ENCODE results near the gene CAPN8. TPM values are rescaled to one million over a fixed set of nuclear protein-coding genes. Genes with fewer than 3 reads are reported as not detected.

CAPN8 gene
- total RNA-seq, 1 donor from 2014 or later: 0.63 TPM

DNA sequence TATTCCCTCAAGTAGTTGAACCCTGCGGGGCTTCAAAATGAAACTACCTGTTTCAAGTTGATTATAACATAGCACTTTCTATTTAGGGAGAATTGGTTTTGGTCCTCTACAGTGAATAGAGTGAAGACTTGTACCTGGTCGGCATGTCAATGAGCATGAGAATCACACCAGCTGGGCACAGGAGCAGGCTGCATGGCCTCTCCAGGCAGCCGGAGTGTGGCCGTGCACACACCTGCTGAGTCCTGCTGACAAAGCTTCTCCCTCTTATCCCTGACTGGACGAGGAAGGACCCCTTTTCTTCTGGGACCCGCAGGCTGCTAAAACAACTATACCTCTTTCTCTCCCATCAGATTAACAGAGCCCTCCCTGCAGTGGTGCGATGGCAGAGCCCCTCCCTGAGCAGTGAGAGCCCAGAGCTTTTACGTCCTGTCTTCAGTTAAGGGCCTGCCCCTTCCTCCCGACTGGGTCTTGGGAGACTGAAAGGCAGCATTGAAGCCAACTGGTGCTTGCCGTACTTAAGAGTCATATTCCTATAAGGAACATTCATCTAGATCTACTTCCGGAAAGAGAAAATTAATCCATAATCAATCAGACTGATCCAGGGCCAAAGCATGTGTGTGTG is 124.9 kb downstream of the CAPN8 start:
- H3K4me1 Mint-ChIP-seq: no peaks in the 10 kb centered on the region

GRCh38 chr1:223539750-223540149 is 125.8 kb downstream of the CAPN8 start:
- TF ChIP-seq, protein P1, sequence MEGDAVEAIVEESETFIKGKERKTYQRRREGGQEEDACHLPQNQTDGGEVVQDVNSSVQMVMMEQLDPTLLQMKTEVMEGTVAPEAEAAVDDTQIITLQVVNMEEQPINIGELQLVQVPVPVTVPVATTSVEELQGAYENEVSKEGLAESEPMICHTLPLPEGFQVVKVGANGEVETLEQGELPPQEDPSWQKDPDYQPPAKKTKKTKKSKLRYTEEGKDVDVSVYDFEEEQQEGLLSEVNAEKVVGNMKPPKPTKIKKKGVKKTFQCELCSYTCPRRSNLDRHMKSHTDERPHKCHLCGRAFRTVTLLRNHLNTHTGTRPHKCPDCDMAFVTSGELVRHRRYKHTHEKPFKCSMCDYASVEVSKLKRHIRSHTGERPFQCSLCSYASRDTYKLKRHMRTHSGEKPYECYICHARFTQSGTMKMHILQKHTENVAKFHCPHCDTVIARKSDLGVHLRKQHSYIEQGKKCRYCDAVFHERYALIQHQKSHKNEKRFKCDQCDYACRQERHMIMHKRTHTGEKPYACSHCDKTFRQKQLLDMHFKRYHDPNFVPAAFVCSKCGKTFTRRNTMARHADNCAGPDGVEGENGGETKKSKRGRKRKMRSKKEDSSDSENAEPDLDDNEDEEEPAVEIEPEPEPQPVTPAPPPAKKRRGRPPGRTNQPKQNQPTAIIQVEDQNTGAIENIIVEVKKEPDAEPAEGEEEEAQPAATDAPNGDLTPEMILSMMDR (IDR thresholded peaks at IDR 0.05; ENCODE audit: unreplicated experiment): no peak
- Mint-ChIP-seq H3K27ac (no peak overlapping the region), H3K9me3 (no peaks in the 10 kb centered on the region), H3K4me3 (no peak overlapping the region), H3K36me3 (no peaks in the 10 kb centered on the region), H3K4me1 (no peaks in the 10 kb centered on the region), H3K27me3 (ENCODE audit: low read depth) (peaks cover 63% of the 10 kb centered on the region)
- no peak for DNase-seq (ENCODE audit: low spot score in 2 of 2, unreplicated experiment in 2 of 2)

More for the DNA sequence above, 124.9 kb downstream of the CAPN8 start:
- Mint-ChIP-seq H3K36me3 (no peaks in the 10 kb centered on the region), H3K4me3 (no peak overlapping the region), H3K27ac (no peak overlapping the region), H3K27me3 (ENCODE audit: low read depth) (peaks cover 59% of the 10 kb centered on the region), H3K9me3 (no peaks in the 10 kb centered on the region)
- TF ChIP-seq, protein P1 (IDR thresholded peaks at IDR 0.05; ENCODE audit: unreplicated experiment): no peak
- DNase-seq (ENCODE audit: low spot score in 2 of 2, unreplicated experiment in 2 of 2): no peak

DNA sequence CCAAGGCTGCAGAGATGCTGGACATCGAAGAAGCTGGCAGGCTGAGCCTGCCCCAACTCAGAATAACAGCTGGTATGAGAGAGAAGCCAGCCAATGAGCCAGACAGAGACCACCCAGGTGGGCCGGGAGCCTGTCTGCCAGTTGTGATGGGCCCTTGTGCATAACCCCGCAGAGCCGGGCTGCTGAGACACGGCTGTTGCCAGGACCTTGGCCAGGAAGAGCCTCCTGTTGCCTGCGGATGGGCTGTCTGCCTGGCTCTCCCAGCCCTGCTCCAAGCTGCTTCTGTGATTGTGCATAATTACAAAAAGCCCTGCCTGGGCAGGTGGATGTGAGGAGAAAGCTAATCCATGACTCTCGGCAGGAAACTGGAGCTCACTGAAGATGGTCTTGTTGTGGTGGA is 126.5 kb downstream of the CAPN8 start:
- H3K27ac Mint-ChIP-seq: no peak overlapping the region
- no peaks in the 10 kb centered on the region for H3K4me1 Mint-ChIP-seq
- no peak overlapping the region for H3K4me3 Mint-ChIP-seq
- H3K27me3 Mint-ChIP-seq (ENCODE audit: low read depth): peaks cover 64% of the 10 kb centered on the region
- no peak for DNase-seq (ENCODE audit: low spot score in 2 of 2, unreplicated experiment in 2 of 2)
- no peaks in the 10 kb centered on the region for H3K9me3 Mint-ChIP-seq
- TF ChIP-seq, protein P1 (IDR thresholded peaks at IDR 0.05; ENCODE audit: unreplicated experiment): no peak
- H3K36me3 Mint-ChIP-seq: no peaks in the 10 kb centered on the region

DNA sequence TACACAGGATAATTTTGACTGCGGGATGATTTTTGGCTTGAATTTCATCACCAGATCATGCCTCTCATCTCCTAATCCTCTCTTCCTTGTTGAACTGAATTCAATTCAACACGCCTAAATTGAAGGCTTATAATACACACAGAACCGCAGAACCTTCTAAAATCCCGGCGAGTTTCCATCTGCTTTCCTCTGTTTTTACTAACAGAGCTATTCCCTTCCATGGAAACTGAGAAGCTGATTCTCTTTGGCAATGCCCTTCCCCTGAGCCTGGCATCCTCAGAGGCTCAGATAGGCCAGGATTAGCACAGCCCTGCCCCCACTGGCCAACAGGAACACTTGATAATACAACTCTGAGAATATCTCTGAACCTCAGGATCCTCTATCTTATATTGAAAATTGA is 130.2 kb downstream of the CAPN8 start:
- no peak overlapping the region for H3K27ac Mint-ChIP-seq
- peaks cover 73% of the 10 kb centered on the region for H3K27me3 Mint-ChIP-seq (ENCODE audit: low read depth)
- H3K4me3 Mint-ChIP-seq: no peak overlapping the region
- H3K36me3 Mint-ChIP-seq: no peaks in the 10 kb centered on the region
- H3K9me3 Mint-ChIP-seq: no peaks in the 10 kb centered on the region
- TF ChIP-seq, protein P1 (IDR thresholded peaks at IDR 0.05; ENCODE audit: unreplicated experiment): no peak
- DNase-seq (ENCODE audit: low spot score in 2 of 2, unreplicated experiment in 2 of 2): no peak
- no peaks in the 10 kb centered on the region for H3K4me1 Mint-ChIP-seq

DNA sequence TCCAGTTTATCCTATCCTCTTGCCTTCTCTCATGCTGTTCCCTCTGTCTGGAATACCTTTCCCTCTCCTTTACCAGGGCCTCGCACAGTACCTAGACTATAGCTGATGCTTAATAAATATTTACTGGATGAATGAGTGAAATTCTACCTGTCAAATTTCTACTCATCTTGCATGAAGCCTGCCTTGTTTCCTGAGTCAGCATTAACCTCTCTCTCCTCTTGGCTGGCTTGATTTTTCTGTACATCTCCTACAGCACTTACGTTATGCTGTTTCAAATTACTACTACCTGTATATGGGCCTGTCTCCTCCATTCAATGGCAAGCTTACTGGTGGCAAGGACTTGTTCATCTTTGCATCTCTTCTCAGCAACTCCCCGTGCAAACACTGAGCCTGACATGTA is 130.8 kb downstream of the CAPN8 start:
- no peak for DNase-seq (ENCODE audit: low spot score in 2 of 2, unreplicated experiment in 2 of 2)
- H3K9me3 Mint-ChIP-seq: no peaks in the 10 kb centered on the region
- no peaks in the 10 kb centered on the region for H3K36me3 Mint-ChIP-seq
- TF ChIP-seq, protein P1 (IDR thresholded peaks at IDR 0.05; ENCODE audit: unreplicated experiment): no peak
- no peak overlapping the region for H3K4me3 Mint-ChIP-seq
- H3K4me1 Mint-ChIP-seq: no peaks in the 10 kb centered on the region
- no peak overlapping the region for H3K27ac Mint-ChIP-seq
- peaks cover 71% of the 10 kb centered on the region for H3K27me3 Mint-ChIP-seq (ENCODE audit: low read depth)

DNA sequence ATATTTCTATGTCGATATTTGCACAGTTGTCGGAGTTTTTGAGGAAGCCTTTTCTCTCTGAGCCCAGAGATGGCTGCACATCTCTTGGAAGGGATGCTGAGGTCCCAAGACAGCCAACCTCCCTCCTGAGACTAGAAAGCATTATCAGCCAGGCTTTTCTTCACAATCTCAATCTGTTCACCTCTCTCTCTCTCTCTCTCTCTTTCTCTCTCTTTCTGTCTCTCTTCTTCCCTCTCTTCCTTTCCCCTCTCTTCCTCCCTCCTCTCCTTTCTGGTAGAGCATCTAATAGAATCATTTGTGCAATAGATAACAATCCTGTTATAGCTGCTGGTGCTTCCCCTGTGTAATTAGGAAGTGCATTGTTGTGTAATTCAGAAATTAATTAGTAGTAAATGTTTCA is 131.8 kb downstream of the CAPN8 start:
- Mint-ChIP-seq H3K9me3 (no peaks in the 10 kb centered on the region), H3K27ac (no peak overlapping the region), H3K4me1 (no peaks in the 10 kb centered on the region), H3K4me3 (no peak overlapping the region), H3K36me3 (no peaks in the 10 kb centered on the region), H3K27me3 (ENCODE audit: low read depth) (peaks cover 73% of the 10 kb centered on the region)
- DNase-seq (ENCODE audit: low spot score in 2 of 2, unreplicated experiment in 2 of 2): no peak
- TF ChIP-seq, protein P1 (IDR thresholded peaks at IDR 0.05; ENCODE audit: unreplicated experiment): no peak
